H9 (cell line): ENCODE results near the gene MMP26. TPM values are rescaled to one million over a fixed set of nuclear protein-coding genes. Genes with fewer than 3 reads are reported as not detected.

ENCODE experiments used
- DNase-seq: peaks from one replicate; pipeline ENCODE4 v3.0.0-alpha.2; 2017
- H2AFZ ChIP-seq: one replicate; pipeline ENCODE4 v1.6.1; 2013; ENCODE audit warnings: mild to moderate bottlenecking, low read length, control low read depth, moderate library complexity
- H2AK5ac ChIP-seq: 2 replicates; pipeline ENCODE4 v1.6.1; 2013; ENCODE audit warnings: low read length, control low read depth, mixed read lengths; ENCODE audit not compliant: insufficient read length
- H2BK120ac ChIP-seq: one replicate; pipeline ENCODE4 v1.6.1; 2013; ENCODE audit warnings: low read depth, mild to moderate bottlenecking, low read length, control low read depth, inconsistent platforms; ENCODE audit not compliant: poor library complexity, severe bottlenecking
- H2BK12ac ChIP-seq: 2 replicates; pipeline ENCODE4 v1.6.1; 2013; ENCODE audit warnings: low read length, control low read depth, mixed read lengths, low read depth; ENCODE audit not compliant: insufficient read length
- H2BK15ac ChIP-seq: 2 replicates; pipeline ENCODE4 v1.6.1; 2013; ENCODE audit warnings: low read depth, low read length, control low read depth
- H2BK20ac ChIP-seq: one replicate; pipeline ENCODE4 v1.6.1; 2013; ENCODE audit warnings: low read depth, mild to moderate bottlenecking, low read length, control low read depth, inconsistent platforms; ENCODE audit not compliant: poor library complexity, severe bottlenecking
- H2BK5ac ChIP-seq: 2 replicates; pipeline ENCODE4 v1.6.1; 2013; ENCODE audit warnings: low read length, control low read depth, mixed read lengths; ENCODE audit not compliant: insufficient read length
- H3K14ac ChIP-seq: 2 replicates; pipeline ENCODE4 v1.6.1; 2013; ENCODE audit warnings: low read length, control low read depth; ENCODE audit not compliant: insufficient read depth
- H3K18ac ChIP-seq: 2 replicates; pipeline ENCODE4 v1.6.1; 2013; ENCODE audit warnings: low read depth, mild to moderate bottlenecking, mixed read lengths, low read length, control low read depth; ENCODE audit not compliant: insufficient read length
- H3K23ac ChIP-seq: 2 replicates; pipeline ENCODE4 v1.6.1; 2013; ENCODE audit warnings: low read length, control low read depth, mixed read lengths, low read depth; ENCODE audit not compliant: insufficient read length
- H3K23me2 ChIP-seq: 2 replicates; pipeline ENCODE4 v1.6.1; 2013; ENCODE audit warnings: low read depth, mild to moderate bottlenecking, mixed read lengths, low read length, control low read depth; ENCODE audit not compliant: insufficient read length, poor library complexity, severe bottlenecking
- H3K27ac ChIP-seq: 2 replicates; pipeline ENCODE4 v1.5.1; 2013; ENCODE audit warnings: low read length, control low read depth, mixed read lengths, low read depth; ENCODE audit not compliant: insufficient read length
- H3K27me3 ChIP-seq: 2 replicates; pipeline ENCODE4 v1.6.1; 2013; ENCODE audit warnings: low read length, control low read depth, inconsistent platforms; ENCODE audit not compliant: insufficient read depth
- H3K4ac ChIP-seq: 2 replicates; pipeline ENCODE4 v1.6.1; 2013; ENCODE audit warnings: low read depth, mild to moderate bottlenecking, control low read depth, inconsistent platforms, low read length, moderate library complexity
- H3K4me1 ChIP-seq: 2 replicates; pipeline ENCODE4 v1.6.1; 2013; ENCODE audit warnings: low read length, control low read depth, inconsistent platforms; ENCODE audit not compliant: insufficient read depth
- H3K4me2 ChIP-seq: 2 replicates; pipeline ENCODE4 v1.6.1; 2013; ENCODE audit warnings: low read length, control low read depth, mixed read lengths; ENCODE audit not compliant: insufficient read length, insufficient read depth
- H3K56ac ChIP-seq: 2 replicates; pipeline ENCODE4 v1.6.1; 2013; ENCODE audit warnings: low read depth, mild to moderate bottlenecking, mixed read lengths, low read length, control low read depth; ENCODE audit not compliant: insufficient read length
- H3K79me1 ChIP-seq: 2 replicates; pipeline ENCODE4 v1.6.1; 2013; ENCODE audit warnings: low read depth, mild to moderate bottlenecking, moderate library complexity, low read length, control low read depth, inconsistent platforms; ENCODE audit not compliant: insufficient read depth, poor library complexity, severe bottlenecking
- H3K79me2 ChIP-seq: 2 replicates; pipeline ENCODE4 v1.6.1; 2013; ENCODE audit warnings: low read length, control low read depth, inconsistent platforms; ENCODE audit not compliant: insufficient read depth
- H3K9ac ChIP-seq: 2 replicates; pipeline ENCODE4 v1.6.1; 2013; ENCODE audit warnings: low read length, control low read depth, mixed read lengths; ENCODE audit not compliant: insufficient read length; ENCODE audit errors: extremely low read depth
- H3K9me3 ChIP-seq: one replicate; pipeline ENCODE4 v1.6.1; 2013; ENCODE audit warnings: low read depth, low read length, inconsistent platforms; ENCODE audit not compliant: control insufficient read depth
- H3T11ph ChIP-seq: one replicate; pipeline ENCODE4 v1.6.1; 2013; ENCODE audit warnings: mild to moderate bottlenecking, low read length, control low read depth, inconsistent platforms
- H4K20me1 ChIP-seq: one replicate; pipeline ENCODE4 v1.6.1; 2013; ENCODE audit not compliant: control insufficient read depth, insufficient read length, insufficient read depth
- H4K5ac ChIP-seq: 2 replicates; pipeline ENCODE4 v1.6.1; 2013; ENCODE audit warnings: low read depth, mild to moderate bottlenecking, mixed read lengths, low read length, control low read depth; ENCODE audit not compliant: insufficient read length
- H4K8ac ChIP-seq: replicated peaks from 2 replicates; pipeline ENCODE4 v1.6.1; 2013; ENCODE audit warnings: low read length, control low read depth, mixed read lengths, low read depth; ENCODE audit not compliant: insufficient read length
- H4K91ac ChIP-seq: 2 replicates; pipeline ENCODE4 v1.6.1; 2013; ENCODE audit warnings: low read depth, mild to moderate bottlenecking, moderate library complexity, mixed read lengths, low read length, control low read depth; ENCODE audit not compliant: insufficient read length
- H3K27ac Mint-ChIP-seq, 3 experiments: 2 replicates in 2 of 3; 3 replicates in 1 of 3; pipeline ENCODE4 v1.8.0; 2020 to 2021; ENCODE audit warnings: mixed read lengths in 3 of 3, mild to moderate bottlenecking in 1 of 3, moderate library complexity in 1 of 3
- H3K27me3 Mint-ChIP-seq: 2 replicates; pipeline ENCODE4 v1.8.0; 2021; ENCODE audit warnings: low read depth, mild to moderate bottlenecking, moderate library complexity, mixed read lengths
- H3K36me3 Mint-ChIP-seq, 3 experiments: 2 replicates in 2 of 3; 3 replicates in 1 of 3; pipeline ENCODE4 v1.8.0; 2020 to 2021; ENCODE audit warnings: low read depth in 3 of 3, mixed read lengths in 3 of 3; ENCODE audit not compliant: insufficient read depth in 1 of 3
- H3K4me1 Mint-ChIP-seq, 2 experiments: 2 replicates each; pipeline ENCODE4 v1.8.0; 2020; ENCODE audit warnings: mixed read lengths in 2 of 2
- H3K4me3 Mint-ChIP-seq, 2 experiments: 2 replicates in 1 of 2; 3 replicates in 1 of 2; pipeline ENCODE4 v1.8.0; 2020 to 2021; ENCODE audit warnings: mild to moderate bottlenecking in 2 of 2, mixed read lengths in 2 of 2, moderate library complexity in 1 of 2
- H3K9me3 Mint-ChIP-seq, 2 experiments: 2 replicates in 1 of 2; 3 replicates in 1 of 2; pipeline ENCODE4 v1.8.0; 2020; ENCODE audit warnings: mild to moderate bottlenecking in 2 of 2, mixed read lengths in 2 of 2, moderate library complexity in 1 of 2
- CTCF ChIP-seq: fragments of 200-600 bp; sonication (generic); conservative IDR thresholded peaks from 3 replicates; pipeline ENCODE4 v1.8.0; 2021; ENCODE audit warnings: antibody characterized with exemption, mild to moderate bottlenecking
- WGBS: extraction: QIAGEN DNeasy Blood & Tissue Kit; methylation state at CpG from one replicate; pipeline ENCODE4 v1.1.7; 2013; ENCODE audit warnings: missing lambda C conversion rate, low lambda C conversion rate, mixed read lengths; ENCODE audit not compliant: insufficient read length; ENCODE audit errors: extremely low coverage; 5-methylcytosine and 5-hydroxymethylcytosine counted together
- long read RNA-seq: library from polyadenylated mRNA; unstranded; transcript quantifications from one replicate; pipeline ENCODE4 v2.0.0, GENCODE V29; 2020
- total RNA-seq: library from RNA; stranded (reverse); gene quantifications from 2 replicates; pipeline ENCODE4 v1.2.1, GENCODE V29; 2021

MMP26 gene
- not detected in 2 replicates for total RNA-seq
- long read RNA-seq: 0 reads

GRCh38 chr11:4704054-4704789 is at the start of gene MMP26:
Gene MMP26 (plus strand): TSS chr11:4704784.
- no peaks in the 10 kb centered on the region for H3K9me3 ChIP-seq
- no peak within 1 kb of the TSS for H3K14ac ChIP-seq
- TF ChIP-seq CTCF: no peak
- DNase-seq: peak; percentile 39
- H3K4me2 ChIP-seq: peak within 1 kb of the TSS; percentile 42
- peak within 1 kb of the TSS; percentile 58 for H3K27ac ChIP-seq
- Mint-ChIP-seq H3K4me1 (peaks cover 21 to 24% of the 10 kb centered on the region in 2 experiments), H3K27me3 (no peaks in the 10 kb centered on the region), H3K36me3 (no peaks in the 10 kb centered on the region), H3K9me3 (no peaks in the 10 kb centered on the region; a peak in 1 of 5 replicates), H3K27ac (peak within 1 kb of the TSS; percentile 71 to 95 (median 80)), H3K4me3 (peak within 1 kb of the TSS; percentile 29 to 45; a peak in 4 of 5 replicates)
- no peaks in the 10 kb centered on the region for H3K79me2 ChIP-seq
- H2AFZ ChIP-seq: peak within 1 kb of the TSS; percentile 95
- peaks cover 4% of the 10 kb centered on the region; the same call in 1 of the 2 replicates for H3K4me1 ChIP-seq
- H2BK12ac ChIP-seq: no peak within 1 kb of the TSS
- H3K23ac ChIP-seq: no peak within 1 kb of the TSS
- no peak within 1 kb of the TSS for H2AK5ac ChIP-seq
- H4K91ac ChIP-seq: no peak within 1 kb of the TSS
- no peak within 1 kb of the TSS for H3T11ph ChIP-seq
- no peak within 1 kb of the TSS for H2BK15ac ChIP-seq
- H3K79me1 ChIP-seq: no peaks in the 10 kb centered on the region
- H2BK20ac ChIP-seq: no peak within 1 kb of the TSS
- peak within 1 kb of the TSS; percentile 56 for H3K18ac ChIP-seq
- H4K20me1 ChIP-seq: no peaks in the 10 kb centered on the region
- no CpG with 5 or more reads among the region's 5 CpGs for WGBS
- H2BK120ac ChIP-seq: no peak within 1 kb of the TSS
- H4K8ac ChIP-seq: no peak within 1 kb of the TSS
- no peaks in the 10 kb centered on the region for H3K23me2 ChIP-seq
- no peak within 1 kb of the TSS for H3K9ac ChIP-seq
- no peak within 1 kb of the TSS for H3K56ac ChIP-seq
- H4K5ac ChIP-seq: no peak within 1 kb of the TSS
- no peaks in the 10 kb centered on the region for H3K27me3 ChIP-seq
- H3K4ac ChIP-seq: no peak within 1 kb of the TSS
- no peak within 1 kb of the TSS for H2BK5ac ChIP-seq
